Muscle of back (tissue), 13 donors: ENCODE results near the gene LGR6. TPM values are rescaled to one million over a fixed set of nuclear protein-coding genes. Genes with fewer than 3 reads are reported as not detected.
"Not testable (repeated sequence)": the region's sequence is repeated elsewhere in the genome, so short reads cannot be mapped to it uniquely, and the experiment has no call there.

Source experiments
- DNase-seq, 3 donors: peaks; one replicate each; pipeline versions ENCODE4 v3.0.0 to v3.0.0-alpha.2; 2013
- long read RNA-seq, 9 donors: transcript quantifications; one replicate each; lab custom pipeline, GENCODE V29; 2026
- polyA plus RNA-seq, 10 donors: library from polyadenylated mRNA; unstranded; fragments of 120-200 nt; gene quantifications; one replicate each; pipeline ENCODE4 v1.2.1, GENCODE V29; 2013; ENCODE audit not compliant: insufficient read length in 10 of 10

LGR6 gene, protein sequence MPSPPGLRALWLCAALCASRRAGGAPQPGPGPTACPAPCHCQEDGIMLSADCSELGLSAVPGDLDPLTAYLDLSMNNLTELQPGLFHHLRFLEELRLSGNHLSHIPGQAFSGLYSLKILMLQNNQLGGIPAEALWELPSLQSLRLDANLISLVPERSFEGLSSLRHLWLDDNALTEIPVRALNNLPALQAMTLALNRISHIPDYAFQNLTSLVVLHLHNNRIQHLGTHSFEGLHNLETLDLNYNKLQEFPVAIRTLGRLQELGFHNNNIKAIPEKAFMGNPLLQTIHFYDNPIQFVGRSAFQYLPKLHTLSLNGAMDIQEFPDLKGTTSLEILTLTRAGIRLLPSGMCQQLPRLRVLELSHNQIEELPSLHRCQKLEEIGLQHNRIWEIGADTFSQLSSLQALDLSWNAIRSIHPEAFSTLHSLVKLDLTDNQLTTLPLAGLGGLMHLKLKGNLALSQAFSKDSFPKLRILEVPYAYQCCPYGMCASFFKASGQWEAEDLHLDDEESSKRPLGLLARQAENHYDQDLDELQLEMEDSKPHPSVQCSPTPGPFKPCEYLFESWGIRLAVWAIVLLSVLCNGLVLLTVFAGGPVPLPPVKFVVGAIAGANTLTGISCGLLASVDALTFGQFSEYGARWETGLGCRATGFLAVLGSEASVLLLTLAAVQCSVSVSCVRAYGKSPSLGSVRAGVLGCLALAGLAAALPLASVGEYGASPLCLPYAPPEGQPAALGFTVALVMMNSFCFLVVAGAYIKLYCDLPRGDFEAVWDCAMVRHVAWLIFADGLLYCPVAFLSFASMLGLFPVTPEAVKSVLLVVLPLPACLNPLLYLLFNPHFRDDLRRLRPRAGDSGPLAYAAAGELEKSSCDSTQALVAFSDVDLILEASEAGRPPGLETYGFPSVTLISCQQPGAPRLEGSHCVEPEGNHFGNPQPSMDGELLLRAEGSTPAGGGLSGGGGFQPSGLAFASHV
- polyA plus RNA-seq = 1 to 10 TPM in 3 of 10 donors, under 1 TPM in 7; 0.15 to 8.2 (median 0.53) TPM
- long read RNA-seq, donor 1 = 0 reads
- long read RNA-seq, donor 2 = 0 reads
- long read RNA-seq, donor 3 = 0 reads
- long read RNA-seq, donor 4, partial matches to known transcripts = 17 of 17 reads
- long read RNA-seq, donor 4, other reads (novel, unspliced or antisense) = 0 of 17 reads
- long read RNA-seq, donor 5 = 0 reads
- long read RNA-seq, donor 6 = 0 reads
- long read RNA-seq, donor 7 = 0 reads
- long read RNA-seq, donor 8, partial matches to known transcripts = 0 of 1 reads
- long read RNA-seq, donor 8, other reads (novel, unspliced or antisense) = 0 of 1 reads
- long read RNA-seq, donor 9 = 0 reads

- no peak for DNase-seq
Observed at GRCh38 chr1:202193614-202194327, at the start of gene LGR6. LGR6 (plus strand) TSS chr1:202193799; CDS start chr1:202193990, 191 bp downstream.

DNA sequence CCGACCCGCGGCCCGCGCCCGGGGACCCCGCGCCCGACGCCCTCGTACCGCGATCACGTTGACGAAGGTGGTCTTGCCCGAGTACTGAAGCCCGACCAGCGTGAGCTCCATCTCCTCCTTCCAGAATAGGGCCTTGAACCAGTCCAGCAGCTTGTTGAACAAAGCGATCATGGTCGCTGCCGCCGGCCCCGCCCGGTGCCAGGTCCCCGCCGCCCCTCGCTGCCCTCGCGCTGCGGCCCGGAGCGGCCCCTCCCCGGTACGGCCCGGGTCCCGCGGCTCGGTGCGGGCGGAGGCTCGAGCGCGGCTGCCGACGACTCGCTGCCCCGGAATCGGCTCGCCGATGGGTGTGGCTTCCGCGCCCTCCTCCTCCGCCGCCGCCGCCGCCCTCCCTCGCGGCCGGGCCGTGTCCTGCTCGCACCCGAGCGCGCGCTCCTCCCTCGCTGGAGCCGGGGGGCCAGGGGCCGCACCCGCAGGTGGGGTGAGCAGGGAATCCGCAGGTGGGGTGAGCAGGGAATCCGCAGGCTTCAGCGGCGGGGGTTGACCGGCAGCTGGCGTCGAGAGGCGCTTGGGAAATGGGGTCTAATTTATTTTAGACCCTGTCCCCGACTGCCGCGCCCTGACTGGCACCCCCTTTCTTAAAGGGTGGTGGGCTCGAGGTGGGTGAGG, 49.1 kb upstream of the LGR6 start, which contains the start of gene ARL8A:
TSS of gene ARL8A (minus strand) at position 336 of the 666 bp plus-strand sequence. CDS start at position 171, 165 bp downstream.
- peak; percentile 43 to 86 (median 63) for DNase-seq

DNA sequence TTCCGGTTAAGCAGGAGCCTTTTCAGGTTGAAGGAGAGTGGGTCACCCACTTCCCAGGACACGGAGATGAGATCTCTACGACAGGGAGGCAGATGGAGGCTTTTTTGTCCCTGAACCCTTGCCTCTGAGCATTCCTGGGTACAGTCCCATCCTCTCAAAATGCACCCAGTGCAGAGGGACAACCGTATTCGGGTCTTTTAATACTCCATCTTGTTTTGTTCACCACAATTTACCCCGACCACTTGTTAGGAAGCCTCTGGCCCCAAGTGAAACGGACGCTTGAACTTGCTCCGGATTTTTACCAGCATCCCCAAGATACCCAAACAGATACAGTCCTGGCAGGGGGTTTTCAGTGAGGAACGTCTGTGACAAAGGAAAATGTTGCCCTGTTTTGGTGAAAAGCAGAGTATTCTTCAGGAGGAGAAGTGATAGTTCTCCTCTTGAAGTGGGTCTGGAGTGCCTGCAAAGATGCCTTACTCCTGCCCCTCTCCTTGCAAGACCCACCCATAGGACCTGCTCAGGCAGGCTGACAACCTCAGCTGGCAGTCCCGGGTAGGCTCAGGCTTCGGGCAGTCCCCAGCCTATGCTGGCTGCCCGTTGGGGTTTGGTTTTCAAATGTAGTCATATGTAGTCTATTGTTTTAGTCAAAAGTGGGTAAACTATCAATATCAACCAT, 48.4 kb upstream of the LGR6 start:
- DNase-seq = no peak

- not testable (repeated sequence) for DNase-seq
Observed at GRCh38 chr1:202145744-202146140, 47.9 kb upstream of the LGR6 start.

GRCh38 chr1:202146279-202146678, 47.3 kb upstream of the LGR6 start:
- no peak for DNase-seq

DNA sequence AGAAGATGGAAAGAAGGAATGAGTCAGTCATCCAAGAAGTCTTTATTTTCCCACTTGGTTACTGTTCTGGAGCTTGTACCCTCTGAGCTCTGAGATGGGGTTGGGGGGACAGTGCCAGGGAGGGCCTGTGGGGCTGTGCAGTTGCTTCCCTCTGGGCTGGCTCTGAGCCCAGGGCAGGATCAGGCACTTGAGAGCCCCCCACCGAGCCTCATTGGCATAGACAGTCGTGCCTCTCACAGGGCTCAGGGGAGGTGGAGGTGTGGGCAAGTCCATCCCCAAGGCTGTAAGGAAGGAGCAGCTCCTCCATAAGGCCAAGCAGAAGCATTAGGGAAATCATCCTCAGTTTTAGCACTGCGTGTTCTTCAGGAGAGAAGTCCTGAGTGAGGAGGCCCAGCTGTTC, 46.6 kb upstream of the LGR6 start:
- DNase-seq = no peak

GRCh38 chr1:202148391-202148790, 45.2 kb upstream of the LGR6 start:
- DNase-seq = no peak

- DNase-seq = no peak
Observed at GRCh38 chr1:202149566-202149965, 44.0 kb upstream of the LGR6 start.

DNA sequence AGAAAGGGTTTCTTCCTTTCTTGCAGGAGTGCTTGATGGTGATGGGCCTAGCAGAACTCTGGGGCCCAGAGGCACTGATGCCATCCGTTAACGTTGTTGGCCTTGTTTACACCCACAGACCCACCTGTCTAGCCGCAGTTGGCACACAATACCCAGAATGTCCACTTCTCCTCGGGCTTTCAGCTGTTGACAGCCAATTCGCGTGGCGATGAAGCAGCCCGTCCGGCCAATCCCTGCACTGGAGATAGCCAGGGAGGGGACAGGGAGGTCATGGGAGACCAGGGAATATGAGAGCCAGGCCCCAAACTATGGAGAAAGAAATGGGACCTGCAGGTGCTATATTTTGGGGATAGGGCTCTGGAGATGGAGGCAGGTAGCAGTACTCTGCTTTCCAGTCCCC, 43.4 kb upstream of the LGR6 start:
- DNase-seq = no peak

GRCh38 chr1:202150602-202151001, 43.0 kb upstream of the LGR6 start:
- DNase-seq = no peak

GRCh38 chr1:202151045-202151444, 42.6 kb upstream of the LGR6 start:
- no peak for DNase-seq

DNA sequence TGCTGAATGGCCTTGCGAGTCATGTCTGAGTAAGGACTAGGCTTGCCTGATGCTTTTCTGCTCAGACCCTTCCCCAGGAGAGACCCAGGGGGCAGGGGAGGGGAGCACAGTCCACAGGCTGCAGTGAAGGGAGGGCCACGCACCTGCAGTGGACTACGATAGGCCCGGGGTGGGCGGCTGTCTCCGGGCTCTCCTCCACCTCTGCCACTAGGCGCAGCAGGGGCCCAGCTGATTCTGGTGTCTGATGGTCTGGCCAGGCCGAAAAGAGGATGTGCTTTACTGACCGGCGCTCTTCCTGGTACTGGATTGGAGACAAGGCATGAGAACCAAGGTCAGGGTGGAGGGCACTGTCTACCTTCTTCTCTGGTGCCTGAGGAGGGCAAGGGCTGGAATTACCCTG, 41.2 kb upstream of the LGR6 start:
- no peak for DNase-seq

- DNase-seq = no peak
Observed at GRCh38 chr1:202153284-202153683, 40.3 kb upstream of the LGR6 start.

DNA sequence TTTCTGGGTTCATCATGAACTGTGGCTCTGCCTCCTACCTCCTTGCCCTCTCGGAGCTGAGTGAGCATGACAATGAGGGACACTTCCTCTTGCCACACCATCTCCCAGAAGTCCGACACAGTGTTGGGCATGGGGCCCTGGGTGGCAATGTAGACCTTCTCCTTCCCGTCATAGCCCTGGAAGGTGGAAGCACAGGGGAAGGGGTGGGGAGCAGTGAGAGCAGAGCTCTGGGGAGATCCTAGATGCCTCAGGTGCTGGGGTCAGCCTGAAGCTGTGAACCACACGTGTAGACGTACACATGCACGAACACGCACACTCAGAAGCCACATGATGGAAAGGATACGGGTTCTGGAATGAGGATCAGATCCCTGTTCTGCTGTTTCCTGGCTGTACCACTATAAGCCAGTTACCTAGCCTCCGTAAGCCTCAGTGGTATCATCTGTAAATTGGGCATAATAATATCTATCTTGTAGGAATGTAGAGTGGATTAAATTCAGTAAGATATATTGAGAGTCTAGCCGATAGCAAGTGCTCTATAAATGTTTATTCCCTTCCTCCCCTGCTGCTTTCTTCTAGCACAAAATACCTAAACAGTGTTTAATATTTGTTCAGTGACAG, 39.3 kb upstream of the LGR6 start:
- DNase-seq = no peak

GRCh38 chr1:202154766-202155477, 38.7 kb upstream of the LGR6 start:
- DNase-seq = peak in 2 of 3 donors; percentile 52 to 75

GRCh38 chr1:202155478-202156021, 38.0 kb upstream of the LGR6 start:
- no peak for DNase-seq

GRCh38 chr1:202156590-202156989, 37.0 kb upstream of the LGR6 start:
- DNase-seq = no peak

DNA sequence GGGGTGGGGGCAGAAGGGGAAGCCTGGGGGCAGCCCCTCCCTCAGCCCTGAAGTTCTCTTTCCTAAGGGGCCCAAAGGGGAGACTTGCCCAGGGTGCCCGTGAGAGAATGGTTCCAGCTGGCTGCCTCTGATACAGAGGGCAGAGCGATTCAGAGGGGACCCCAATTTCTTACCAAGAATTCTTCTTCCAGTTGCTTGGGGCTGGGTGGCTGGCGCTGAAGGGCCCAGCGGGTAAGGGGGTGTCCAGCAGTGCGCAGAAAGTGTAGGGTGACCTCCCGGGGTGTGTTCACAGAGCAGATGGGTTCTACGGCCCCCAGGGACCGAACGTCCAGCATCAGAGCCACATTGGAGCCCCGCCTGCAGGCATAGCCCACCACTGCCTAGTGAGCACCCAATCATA, 35.7 kb upstream of the LGR6 start:
- DNase-seq = no peak
